ACHN (cell line): ENCODE results near the gene CASP4.
"Not testable (repeated sequence)": the region's sequence is repeated elsewhere in the genome, so short reads cannot be mapped to it uniquely, and the experiment has no call there.

Source experiments
- DNase-seq: peaks from one replicate; pipeline ENCODE4 v3.0.0-alpha.2; 2015
- in situ Hi-C: cut with HindIII; loops from 2 replicates; pipeline ENCODE4 v1.10.0; 2017; ENCODE audit warnings: low sequenced_read_pairs, low pct_ligation_motif_present, low pct_unique_long_range_greater_than_20kb

Gene CASP4

GRCh38 chr11:104965735-104966134 lies 2.6 kb downstream of the CASP4 start:
- DNase-seq: no peak
- in situ Hi-C loops: no loop called here

- DNase-seq: no peak
- in situ Hi-C loops: no loop called here
These were observed 4.1 kb downstream of the CASP4 start for GRCh38 chr11:104964247-104964646.

DNA sequence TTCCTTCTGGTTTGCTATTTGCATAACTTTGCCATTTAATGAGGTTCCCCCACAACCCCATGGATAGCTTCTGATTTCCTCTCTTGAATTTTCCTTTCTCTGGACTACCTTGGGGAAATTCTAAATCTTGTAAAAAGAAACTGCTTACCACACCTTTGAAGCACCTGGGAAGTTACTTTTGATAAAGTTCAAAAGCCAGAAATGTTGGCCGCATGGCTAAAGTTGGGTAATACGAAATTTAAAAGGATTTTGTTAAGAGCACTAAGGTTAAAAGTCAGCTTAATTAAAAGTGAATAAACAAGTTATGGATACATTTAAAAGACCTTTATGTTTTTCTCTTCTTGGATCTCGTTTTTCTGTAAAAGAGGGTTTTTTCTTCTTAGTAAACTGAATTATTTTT lies 5.5 kb downstream of the CASP4 start:
- DNase-seq: no peak
- in situ Hi-C loops: no loop called here

DNA sequence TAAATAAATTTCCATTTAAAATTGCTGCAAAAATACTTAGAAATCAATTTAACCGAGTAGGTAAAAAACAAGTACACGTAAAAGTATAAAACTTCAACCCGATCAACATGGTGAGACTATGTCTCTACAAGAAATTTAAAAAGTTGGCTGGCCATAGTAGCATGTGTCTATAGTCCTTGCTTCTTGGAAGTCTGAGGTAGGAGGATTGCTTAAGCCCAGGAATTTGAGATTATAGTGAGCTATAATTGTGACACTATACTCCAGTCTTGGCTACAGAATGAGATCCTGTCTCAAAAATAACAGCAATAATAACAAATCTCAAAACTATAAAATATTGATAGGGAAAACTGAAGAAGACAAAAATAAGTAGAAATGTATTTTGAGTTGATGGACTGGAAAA lies 11.1 kb downstream of the CASP4 start:
- no peak for DNase-seq
- in situ Hi-C loops: no loop called here

GRCh38 chr11:104956528-104956927 lies 11.8 kb downstream of the CASP4 start:
- in situ Hi-C loops: no loop called here
- no peak for DNase-seq

- peak; percentile 73 for DNase-seq
- in situ Hi-C loops: no loop called here
These were observed 21.5 kb downstream of the CASP4 start for GRCh38 chr11:104946907-104947306.

GRCh38 chr11:104944076-104944475 lies 24.3 kb downstream of the CASP4 start:
- in situ Hi-C loops: no loop called here

DNA sequence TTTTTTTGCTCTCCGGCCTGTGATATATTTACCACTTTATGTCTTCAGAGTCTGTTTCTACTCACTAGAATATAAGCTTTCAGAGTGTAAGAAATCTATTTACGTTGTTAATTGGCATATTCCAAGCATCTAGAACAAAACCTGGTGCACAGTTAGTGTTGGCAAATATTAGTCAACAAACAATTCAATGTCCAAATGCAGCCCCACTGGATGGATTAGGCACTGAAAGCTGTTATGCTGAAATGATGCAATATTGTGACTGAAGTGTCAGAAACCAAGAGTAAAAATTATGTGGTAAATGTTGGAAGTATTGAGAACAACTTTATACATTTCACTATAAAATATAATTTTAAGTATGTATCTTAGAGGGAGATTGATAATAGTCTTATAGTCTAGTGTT lies 24.8 kb downstream of the CASP4 start:
- in situ Hi-C loops: no loop called here

More at GRCh38 chr11:104944076-104944475, 24.3 kb downstream of the CASP4 start:
- no peak for DNase-seq

DNA sequence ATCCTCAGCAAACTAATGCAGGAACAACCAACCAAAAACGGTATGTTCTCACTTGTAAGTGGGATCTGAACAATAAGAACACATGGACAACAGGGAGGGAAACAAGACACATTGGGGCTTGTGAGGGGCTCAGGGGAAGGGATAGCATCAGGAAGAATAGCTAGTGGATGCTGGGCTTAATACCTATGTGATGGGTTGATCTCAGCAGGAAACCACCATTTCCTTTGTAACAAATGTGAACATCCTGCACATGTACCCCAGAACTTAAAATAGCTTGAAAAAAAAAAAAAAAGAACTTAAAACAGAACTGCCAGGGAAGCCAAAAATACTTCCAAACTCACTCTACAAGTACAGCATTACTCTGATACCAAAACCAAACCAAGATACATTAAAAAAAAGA lies 33.8 kb downstream of the CASP4 start:
- in situ Hi-C loops: no loop called here
- DNase-seq: no peak

More for the DNA sequence above, 24.8 kb downstream of the CASP4 start:
- no peak for DNase-seq

- in situ Hi-C loops: not testable (repeated sequence)
These were observed 34.3 kb downstream of the CASP4 start for GRCh38 chr11:104934073-104934472.

DNA sequence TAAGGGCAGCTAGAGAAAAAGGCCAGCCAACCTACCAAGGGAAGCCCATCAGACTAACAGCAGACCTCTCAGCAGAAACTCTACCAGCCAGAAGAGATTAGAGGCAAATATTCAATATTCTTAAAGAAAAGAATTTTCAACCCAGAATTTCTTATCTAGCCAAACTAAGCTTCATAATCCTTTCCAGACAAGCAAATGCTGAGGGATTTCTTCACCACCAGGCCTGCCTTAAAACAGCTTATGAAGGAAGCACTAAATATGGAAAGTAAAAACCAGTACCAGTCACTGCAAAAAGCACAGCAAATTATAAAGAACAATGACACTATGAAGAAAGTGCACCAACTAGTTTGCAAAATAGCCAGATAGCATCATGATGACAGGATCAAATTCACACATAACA lies 39.6 kb downstream of the CASP4 start:
- no peak for DNase-seq
- in situ Hi-C loops: no loop called here

More at GRCh38 chr11:104934073-104934472, 34.3 kb downstream of the CASP4 start:
- not testable (repeated sequence) for DNase-seq

DNA sequence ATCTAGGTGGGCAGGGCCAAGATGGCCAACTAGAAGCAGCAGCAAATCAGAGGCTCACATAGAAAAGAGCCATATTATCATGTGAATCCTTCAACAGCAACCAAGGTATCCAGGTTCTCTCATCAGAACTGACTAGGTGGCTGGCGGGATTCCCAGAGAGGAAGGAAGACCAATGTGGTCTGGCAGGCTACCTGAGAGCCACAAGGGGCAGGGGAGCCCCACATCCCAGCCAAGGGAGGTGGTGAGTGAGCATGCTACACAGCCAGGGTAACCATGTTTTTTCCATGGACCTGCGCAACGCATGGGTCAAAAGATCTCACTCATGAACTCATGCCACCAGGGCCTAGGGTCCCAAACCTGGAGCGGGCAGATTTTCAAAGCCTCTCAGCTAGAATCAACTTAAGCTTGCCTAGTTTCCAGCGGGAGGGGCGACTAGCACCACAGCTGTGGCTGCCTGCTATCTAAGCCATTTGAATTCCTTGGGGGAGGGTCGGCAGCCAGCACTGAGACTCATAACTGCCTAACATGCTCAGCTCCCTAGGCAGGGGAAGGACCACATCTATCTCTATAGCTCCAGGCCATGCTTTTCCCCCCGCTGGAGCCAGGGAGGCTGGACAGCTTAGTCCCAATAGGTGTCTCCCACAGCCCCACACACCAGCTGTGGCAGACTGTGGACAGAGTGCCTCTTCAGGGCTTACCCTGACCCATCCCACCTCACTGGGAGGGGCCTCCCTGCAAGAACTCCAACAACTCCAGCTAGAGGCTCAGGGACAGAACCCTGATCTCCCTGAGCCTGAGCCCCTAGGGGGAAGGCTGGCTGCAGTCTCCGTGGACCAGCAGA lies 41.4 kb downstream of the CASP4 start:
- no peak for DNase-seq
- in situ Hi-C loops: no loop called here

GRCh38 chr11:104925850-104926249 lies 42.5 kb downstream of the CASP4 start:
- in situ Hi-C loops: no loop called here
- DNase-seq: no peak

DNA sequence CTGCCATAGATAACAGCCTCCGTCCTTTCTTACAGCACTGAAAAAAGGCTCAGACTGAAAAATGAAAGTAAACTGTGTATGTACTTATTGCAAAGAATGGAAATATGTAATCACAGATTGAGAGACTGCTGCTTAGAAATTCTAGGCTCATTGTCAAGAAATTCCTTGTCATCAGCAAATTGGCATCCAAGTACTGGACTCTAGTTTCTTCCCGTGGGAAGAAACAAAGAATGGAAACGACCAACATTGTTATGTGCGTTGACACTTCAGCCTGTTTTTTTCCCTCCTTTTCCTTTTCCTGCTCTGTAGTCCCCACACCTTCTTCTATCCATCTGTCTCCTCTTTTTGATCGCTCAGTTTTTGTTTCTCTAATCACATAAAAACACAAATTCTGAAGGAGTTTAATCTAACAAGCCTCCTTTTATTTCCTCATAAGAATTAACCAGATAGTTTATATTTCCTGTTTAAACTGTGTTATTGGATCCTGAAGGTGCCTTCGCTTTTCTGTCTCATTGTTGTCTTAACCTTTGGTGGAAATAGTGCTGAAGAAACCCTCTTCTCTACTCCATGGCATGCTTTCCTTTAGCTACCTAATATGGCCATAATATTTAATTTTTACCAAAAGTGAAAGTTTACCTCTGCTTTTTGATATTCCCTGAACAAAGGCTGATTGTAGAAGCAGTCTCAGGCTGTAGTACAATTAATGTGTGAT lies 50.1 kb downstream of the CASP4 start:
- peak; percentile 7 for DNase-seq
- in situ Hi-C loops: no loop called here

DNA sequence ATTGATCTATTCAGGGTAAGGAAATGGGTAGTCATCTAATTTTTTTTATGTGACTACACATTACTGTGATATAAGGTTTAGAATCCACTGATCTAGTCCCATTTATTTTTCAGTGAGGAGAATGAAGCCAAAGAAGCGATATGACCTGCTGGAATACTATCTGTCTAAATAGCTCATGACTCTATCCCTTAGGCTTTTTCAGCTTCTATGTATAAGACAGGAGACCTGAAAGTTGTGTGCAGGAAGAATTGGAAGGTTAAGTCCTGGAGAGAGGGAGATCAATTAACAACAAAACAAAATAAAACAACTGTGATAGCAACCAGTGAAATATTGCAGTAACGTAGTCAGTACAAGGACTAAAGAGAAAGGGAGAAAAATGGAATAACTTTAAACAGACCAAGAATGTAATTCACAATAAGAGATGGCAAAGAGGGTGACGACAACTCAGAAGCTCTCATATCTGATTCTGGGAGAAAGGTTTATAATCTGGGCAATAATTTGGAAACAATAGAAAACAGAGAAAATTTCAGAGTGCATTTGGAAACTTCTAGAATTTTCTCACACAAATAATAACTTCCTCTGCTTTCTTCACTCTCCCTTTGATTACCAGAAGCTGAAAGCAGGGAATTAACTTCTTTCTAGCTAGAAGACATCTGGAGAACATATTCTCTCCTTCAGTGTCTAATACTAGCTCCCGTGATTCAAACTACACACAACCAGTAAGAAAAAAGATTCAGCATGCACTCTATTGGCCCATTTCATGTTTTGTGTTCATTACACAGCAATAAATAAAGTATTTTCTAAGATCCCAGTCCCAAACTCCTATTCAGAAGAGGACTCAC lies 50.9 kb downstream of the CASP4 start:
- no peak for DNase-seq
- in situ Hi-C loops: no loop called here

- no peak for DNase-seq
- in situ Hi-C loops: no loop called here
These were observed 51.9 kb downstream of the CASP4 start for GRCh38 chr11:104916442-104916841.

DNA sequence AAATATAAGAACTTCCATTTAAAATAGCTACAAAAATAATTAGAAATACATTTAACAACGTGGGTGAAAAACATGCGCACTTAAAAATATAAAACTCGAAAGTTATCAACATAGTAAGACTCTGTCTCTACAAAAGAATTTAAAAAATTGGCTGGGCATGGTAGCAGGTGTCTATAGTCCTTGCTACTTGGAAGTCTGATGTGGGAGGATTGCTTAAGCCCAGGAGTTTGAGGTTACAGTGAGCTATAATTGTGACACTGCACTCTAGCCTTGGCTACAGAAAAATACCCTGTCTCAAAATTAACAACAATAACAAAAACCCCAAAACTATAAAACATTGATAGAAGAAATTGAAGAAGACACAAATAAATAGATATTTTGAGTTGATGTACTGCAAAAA lies 56.3 kb downstream of the CASP4 start:
- no peak for DNase-seq
- in situ Hi-C loops: no loop called here

DNA sequence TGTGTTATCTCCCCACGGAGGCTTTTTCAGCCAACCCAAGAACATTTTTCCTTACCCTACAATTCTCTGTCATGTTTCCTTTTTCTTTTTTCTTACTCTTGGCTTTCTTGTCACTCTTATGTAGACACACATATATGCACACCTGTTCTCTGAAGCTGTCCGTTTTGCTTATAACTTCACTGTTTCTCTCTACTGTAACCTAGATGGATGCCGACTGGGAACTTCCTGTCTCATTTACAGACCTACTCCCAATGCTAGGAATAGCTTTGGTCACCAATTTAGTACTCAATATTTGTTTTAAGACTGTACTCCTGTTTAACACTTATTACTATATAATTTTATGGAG lies 60.2 kb downstream of the CASP4 start:
- DNase-seq: no peak
- in situ Hi-C loops: no loop called here

- in situ Hi-C loops: no loop called here
- no peak for DNase-seq
These were observed 60.7 kb downstream of the CASP4 start for GRCh38 chr11:104907521-104908185.
